K562 (cell line): ENCODE results near the gene DDX54. TPM values are rescaled to one million over a fixed set of nuclear protein-coding genes. Genes with fewer than 3 reads are reported as not detected.

Experiments
- ATAC-seq: fragments of 200-7000 bp; cut with Tn5 transposase; 3 replicates; pipeline ENCODE4 v1.9.1; 2020; ENCODE audit warnings: moderate library complexity
- BruUV-seq: library from RNA; stranded (reverse); fragments of 400-500 nt; replicated peaks from 2 replicates; lab custom pipeline; 2021; lab: Mats Ljungman, UMichigan
- CTCF ChIA-PET: fragments of 300-600 bp; formaldehyde crosslinking; extraction: SDS; loops from one replicate; lab custom pipeline; 2021; ENCODE audit warnings: low intra/inter-chr PET ratio; lab: Yijun Ruan, JAX
- POLR2A ChIA-PET: fragments of 300-600, 350-650 bp; sonication (Branson Sonifier 250); formaldehyde crosslinking; extraction: SDS; loops from one replicate; lab custom pipeline; 2021; ENCODE audit warnings: antibody characterized with exemption, inconsistent platforms; lab: Yijun Ruan, JAX
- DNase-seq, 4 experiments: peaks; one replicate each; pipeline versions ENCODE4 v3.0.0 to v3.0.0-alpha.2; 2011 to 2018; ENCODE audit warnings: low spot score in 3 of 4, mixed read lengths in 3 of 4; ENCODE audit errors: extremely low read depth in 1 of 4
- FAIRE-seq: peaks from 2 replicates; lab custom pipeline; 2011; peaks lifted over from hg19 to GRCh38; lab: Jason Lieb, UNC
- H2AFZ ChIP-seq: 2 replicates; pipeline ENCODE4 v1.6.0; 2011; ENCODE audit warnings: low read depth, low read length, control low read depth, inconsistent platforms
- H3K27ac ChIP-seq: fragments of 200-600 bp; 3 replicates; pipeline ENCODE4 v1.8.0; 2011; ENCODE audit warnings: low read depth, mild to moderate bottlenecking, control low read depth, inconsistent platforms, low read length, moderate library complexity, mixed read lengths; ENCODE audit errors: extremely low read depth
- H3K27me3 ChIP-seq, 2 experiments: fragments of 300-600 bp in 1 of 2; 2 replicates in 1 of 2; 3 replicates in 1 of 2; pipeline versions ENCODE4 v1.6.0 to v1.8.0; 2011; ENCODE audit warnings: inconsistent platforms in 2 of 2, low read length in 2 of 2, mild to moderate bottlenecking in 1 of 2, mixed read lengths in 1 of 2, moderate library complexity in 1 of 2; ENCODE audit not compliant: control insufficient read depth in 2 of 2, insufficient read depth in 2 of 2
- H3K36me3 ChIP-seq: fragments of 300-600 bp; 3 replicates; pipeline ENCODE4 v1.8.0; 2011; ENCODE audit warnings: mild to moderate bottlenecking, low read length, inconsistent platforms; ENCODE audit not compliant: control insufficient read depth, insufficient read depth
- H3K4me1 ChIP-seq, 2 experiments: fragments of 200-600 bp in 1 of 2; replicated peaks in 1 of 2; 2 replicates in 1 of 2; 3 replicates in 1 of 2; pipeline versions ENCODE4 v1.5.1 to v1.8.0; 2011; ENCODE audit warnings: inconsistent platforms in 2 of 2, low read length in 2 of 2, mild to moderate bottlenecking in 1 of 2, mixed read lengths in 1 of 2, moderate library complexity in 1 of 2; ENCODE audit not compliant: control insufficient read depth in 2 of 2, insufficient read depth in 2 of 2
- H3K4me2 ChIP-seq: 2 replicates; pipeline ENCODE4 v1.6.1; 2011; ENCODE audit warnings: low read length, control low read depth, inconsistent platforms, mixed read lengths; ENCODE audit not compliant: insufficient read depth
- H3K4me3 ChIP-seq: fragments of 200-600 bp; sonication (generic), shearing (Covaris generic); 2 replicates; pipeline ENCODE4 v1.5.1; 2016; ENCODE audit warnings: control low read depth, inconsistent platforms
- H3K79me2 ChIP-seq: fragments of 200-600 bp; 3 replicates; pipeline ENCODE4 v1.8.0; 2011; ENCODE audit warnings: low read length, inconsistent platforms; ENCODE audit not compliant: control insufficient read depth, insufficient read depth
- H3K9ac ChIP-seq, 2 experiments: 2 replicates each; pipeline versions ENCODE4 v1.6.0 to v1.6.1; 2011; ENCODE audit warnings: low read depth in 2 of 2, low read length in 2 of 2, control low read depth in 1 of 2, inconsistent platforms in 1 of 2, mild to moderate bottlenecking in 1 of 2, mixed read lengths in 1 of 2; ENCODE audit not compliant: insufficient read depth in 1 of 2
- H3K9me1 ChIP-seq: one replicate; pipeline ENCODE4 v1.6.0; 2011; ENCODE audit warnings: inconsistent platforms, mild to moderate bottlenecking, low read length, moderate library complexity; ENCODE audit not compliant: control insufficient read depth, insufficient read depth
- H3K9me3 ChIP-seq: replicated peaks from 2 replicates; pipeline ENCODE4 v1.5.1; 2011; ENCODE audit warnings: low read depth, low read length, inconsistent platforms; ENCODE audit not compliant: control insufficient read depth, insufficient read depth
- H4K20me1 ChIP-seq: replicated peaks from 2 replicates; pipeline ENCODE4 v1.6.1; 2011; ENCODE audit warnings: low read length, inconsistent platforms, mixed read lengths; ENCODE audit not compliant: control insufficient read depth, insufficient read depth
- EGR1 ChIP-seq: fragments of 450-650 bp; conservative IDR thresholded peaks from 2 replicates; pipeline ENCODE4 v1.6.1; 2017; ENCODE audit warnings: mild to moderate bottlenecking
- ELK1 ChIP-seq: sonication (generic); formaldehyde crosslinking; IDR thresholded peaks from 2 replicates; pipeline ENCODE4 v1.8.1; 2022; ENCODE audit warnings: missing genetic modification reagents
- MNT ChIP-seq, 2 experiments: fragments of 450-650 bp; conservative IDR thresholded peaks; 2 replicates each; pipeline ENCODE4 v1.6.1; 2017; ENCODE audit warnings: mild to moderate bottlenecking in 2 of 2, moderate library complexity in 2 of 2
- PCBP2 ChIP-seq: fragments of 200-400 bp; formaldehyde crosslinking; IDR thresholded peaks from 2 replicates; pipeline ENCODE4 v1.6.1; 2018; ENCODE audit warnings: low read length, low read depth, mild to moderate bottlenecking, moderate library complexity; ENCODE audit not compliant: poor library complexity, severe bottlenecking
- PKNOX1 ChIP-seq: fragments of 450-650 bp; IDR thresholded peaks from 2 replicates; pipeline ENCODE4 v1.6.1; 2016
- RFX7 ChIP-seq: fragments of 250-450 bp; sonication (Bioruptor Pico); IDR thresholded peaks from 2 replicates; pipeline ENCODE4 v1.5.1; 2021; ENCODE audit warnings: mild to moderate bottlenecking
- RNF2 ChIP-seq: sonication (generic); IDR thresholded peaks from 2 replicates; pipeline ENCODE4 v1.6.1; 2016
- SRF ChIP-seq, 2 experiments: fragments of 250-450, 450-650 bp in 1 of 2; sonication (Bioruptor Pico) in 1 of 2; sonication (generic) in 1 of 2; formaldehyde crosslinking; IDR thresholded peaks; 2 replicates each; pipeline versions ENCODE4 v1.5.0 to v1.5.1; 2020 to 2022; ENCODE audit warnings: mild to moderate bottlenecking in 1 of 2, missing genetic modification reagents in 1 of 2
- TCFL5 ChIP-seq: fragments of 250-450 bp; sonication (Bioruptor Pico); conservative IDR thresholded peaks from 2 replicates; pipeline ENCODE4 v1.6.1; 2021; ENCODE audit warnings: mild to moderate bottlenecking, moderate library complexity, matching md5 sums
- WHSC1 ChIP-seq: IDR thresholded peaks from one replicate; pipeline ENCODE4 v1.6.1; 2012; ENCODE audit warnings: low read length, control low read depth, inconsistent platforms
- XRCC5 ChIP-seq: fragments of 200-400 bp; formaldehyde crosslinking; IDR thresholded peaks from 2 replicates; pipeline ENCODE4 v1.6.1; 2017; ENCODE audit warnings: low read depth, mild to moderate bottlenecking, low read length
- ZBTB5 ChIP-seq: fragments of 450-650 bp; IDR thresholded peaks from 2 replicates; pipeline ENCODE4 v1.6.1; 2017; ENCODE audit warnings: antibody characterized with exemption
- ZNF24 ChIP-seq: fragments of 450-650 bp; IDR thresholded peaks from 2 replicates; pipeline ENCODE4 v1.6.1; 2016
- ZNF277 ChIP-seq: fragments of 250-450 bp; sonication (Bioruptor Pico); IDR thresholded peaks from 2 replicates; pipeline ENCODE4 v1.8.0; 2022; ENCODE audit warnings: inconsistent platforms, mild to moderate bottlenecking, moderate library complexity, borderline replicate concordance
- WGBS: fragments of 100-300 bp; shearing (Covaris generic); methylation state at CpG from one replicate; pipeline ENCODE4 v1.1.6; 2016; ENCODE audit warnings: low coverage, mixed read lengths; ENCODE audit not compliant: insufficient coverage; ENCODE audit errors: missing lambda C conversion rate; 5-methylcytosine and 5-hydroxymethylcytosine counted together
- in situ Hi-C: fragments of 300-500 bp; cut with MboI; formaldehyde crosslinking; loops from 4 replicates; pipeline ENCODE4 v1.15.0; 2018; ENCODE audit warnings: inconsistent platforms, mixed read lengths
- intact Hi-C: fragments of 100-400 bp; cut with micrococcal nuclease; formaldehyde crosslinking; loops from 2 replicates; pipeline ENCODE4 v1.14.2; 2022
- polyA plus RNA-seq, 8 experiments: library from polyadenylated mRNA; depleted of rRNA in 4 of 8; stranded (reverse) in 5 of 8; unstranded in 3 of 8; fragments of >200 nt; fragmentation: Nextera tagmentation in 2 of 8; fragmentation: Illumina TruSeq in 1 of 8; extraction: Ambion mirVana in 2 of 8; extraction: Trizol in 1 of 8; gene quantifications; 2 replicates each; pipeline versions ENCODE4 v1.2.1 to v1.2.3, GENCODE V29; 2011 to 2014; ENCODE audit warnings: inconsistent platforms in 1 of 8, missing spikeins in 1 of 8
- total RNA-seq, 7 experiments: library from RNA; depleted of rRNA in 6 of 7; stranded (reverse); fragments of >200 nt in 6 of 7; fragmentation: Illumina TruSeq in 2 of 7; extraction: Trizol in 2 of 7; gene quantifications; 2 replicates each; pipeline versions ENCODE4 v1.2.1 to v1.2.3, GENCODE V29; 2011 to 2021; ENCODE audit warnings: low replicate concordance in 1 of 7

DDX54 gene
- total and polyA plus RNA-seq, 9 of the 15 experiments (the other 6 are each of a cell fraction or from before 2014, with no cell fraction given): 1.4 to 135 (median 51.4) TPM

- no peak overlapping the region for H3K4me2 ChIP-seq
- H3K79me2 ChIP-seq: no peaks in the 10 kb centered on the region
- H3K4me3 ChIP-seq: no peak overlapping the region
- no TSS peak for BruUV-seq
- H3K27ac ChIP-seq: no peak overlapping the region
- ChIA-PET CTCF (no interaction called here), POLR2A (interaction anchor here (1.1 kb wide), 1 partner anchor 11 kb away, joined by 3 read pairs; no protein-coding TSS in a partner anchor)
- H3K9me1 ChIP-seq: peaks cover 5% of the 10 kb centered on the region
- intact Hi-C loops: no loop called here
- peaks cover 50 to 66% of the 10 kb centered on the region in 2 experiments for H3K4me1 ChIP-seq
- H3K9me3 ChIP-seq: peaks cover 9% of the 10 kb centered on the region
- no peak overlapping the region for H2AFZ ChIP-seq
- H4K20me1 ChIP-seq: no peaks in the 10 kb centered on the region
- H3K27me3 ChIP-seq: no peaks in the 10 kb centered on the region; a peak in 1 of 5 replicates
- FAIRE-seq: no peak
- no peak for DNase-seq
- H3K36me3 ChIP-seq: peaks cover 49% of the 10 kb centered on the region; the same call in 2 of the 3 replicates
- no peak for ATAC-seq
- in situ Hi-C loops: no loop called here
- 86% methylated on average over 18 of the region's 25 CpGs for WGBS
- peak overlapping the region in 1 of 2 experiments; percentile 43; a peak in 1 of 4 replicates for H3K9ac ChIP-seq
- TF ChIP-seq ZNF24 (no peak), EGR1 (no peak), WHSC1 (no peak), ZNF277 (CRISPR knock-in tag) (no peak), ELK1 (no peak), RNF2 (no peak), XRCC5 (no peak), ZBTB5 (no peak), TCFL5 (no peak), PCBP2 (no peak), PKNOX1 (no peak), SRF (CRISPR knock-in tag; IDR thresholded peaks at IDR 0.05) (no peak), MNT (conservative IDR thresholded peaks at IDR 0.05) (no peak), RFX7 (CRISPR knock-in tag) (no peak)
Observed at GRCh38 chr12:113232840-113233585, 47.7 kb upstream of the DDX54 start.
